GM13977 (cell line): ENCODE results near the gene GABBR2.

Experiments used
- DNase-seq: peaks from one replicate; pipeline ENCODE4 v3.0.0; 2012; ENCODE audit warnings: low spot score
- in situ Hi-C: fragments of 300-500 bp; cut with MboI; formaldehyde crosslinking; loops from one replicate; pipeline ENCODE4 v1.12.0; 2022; ENCODE audit warnings: low sequenced_read_pairs, low pct_unique_long_range_greater_than_20kb, mixed read lengths, inconsistent platforms; ENCODE audit not compliant: unreplicated experiment
- TF ChIP-seq, protein P1 (sequence below): IDR thresholded peaks from 2 replicates; pipeline ENCODE4 v1.5.1; 2012; ENCODE audit warnings: mild to moderate bottlenecking, control low read depth; ENCODE audit not compliant: insufficient read depth; ENCODE audit errors: extremely low read depth, missing control alignments

Gene GABBR2

DNA sequence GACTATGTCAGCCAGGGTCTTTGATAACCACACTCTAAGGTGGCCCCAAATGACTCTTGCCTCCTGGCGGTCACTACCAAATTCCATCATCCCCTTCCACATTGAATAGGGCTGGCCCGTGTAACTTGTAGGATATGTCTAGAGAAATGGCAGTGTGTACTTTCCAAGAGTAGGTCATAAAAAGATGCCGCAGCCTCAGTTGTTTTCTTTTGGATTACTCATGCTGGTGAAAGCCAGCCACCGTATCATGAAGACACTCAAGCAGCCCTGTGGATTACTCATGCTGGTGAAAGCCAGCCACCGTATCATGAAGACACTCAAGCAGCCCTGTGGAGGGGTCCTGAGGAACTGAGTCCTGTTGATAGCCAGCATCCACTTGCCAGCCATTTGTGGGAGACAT lies 281.2 kb downstream of the GABBR2 start:
- TF ChIP-seq, protein P1, sequence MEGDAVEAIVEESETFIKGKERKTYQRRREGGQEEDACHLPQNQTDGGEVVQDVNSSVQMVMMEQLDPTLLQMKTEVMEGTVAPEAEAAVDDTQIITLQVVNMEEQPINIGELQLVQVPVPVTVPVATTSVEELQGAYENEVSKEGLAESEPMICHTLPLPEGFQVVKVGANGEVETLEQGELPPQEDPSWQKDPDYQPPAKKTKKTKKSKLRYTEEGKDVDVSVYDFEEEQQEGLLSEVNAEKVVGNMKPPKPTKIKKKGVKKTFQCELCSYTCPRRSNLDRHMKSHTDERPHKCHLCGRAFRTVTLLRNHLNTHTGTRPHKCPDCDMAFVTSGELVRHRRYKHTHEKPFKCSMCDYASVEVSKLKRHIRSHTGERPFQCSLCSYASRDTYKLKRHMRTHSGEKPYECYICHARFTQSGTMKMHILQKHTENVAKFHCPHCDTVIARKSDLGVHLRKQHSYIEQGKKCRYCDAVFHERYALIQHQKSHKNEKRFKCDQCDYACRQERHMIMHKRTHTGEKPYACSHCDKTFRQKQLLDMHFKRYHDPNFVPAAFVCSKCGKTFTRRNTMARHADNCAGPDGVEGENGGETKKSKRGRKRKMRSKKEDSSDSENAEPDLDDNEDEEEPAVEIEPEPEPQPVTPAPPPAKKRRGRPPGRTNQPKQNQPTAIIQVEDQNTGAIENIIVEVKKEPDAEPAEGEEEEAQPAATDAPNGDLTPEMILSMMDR, result no peak
- in situ Hi-C loops, result no loop called here
- no peak for DNase-seq

DNA sequence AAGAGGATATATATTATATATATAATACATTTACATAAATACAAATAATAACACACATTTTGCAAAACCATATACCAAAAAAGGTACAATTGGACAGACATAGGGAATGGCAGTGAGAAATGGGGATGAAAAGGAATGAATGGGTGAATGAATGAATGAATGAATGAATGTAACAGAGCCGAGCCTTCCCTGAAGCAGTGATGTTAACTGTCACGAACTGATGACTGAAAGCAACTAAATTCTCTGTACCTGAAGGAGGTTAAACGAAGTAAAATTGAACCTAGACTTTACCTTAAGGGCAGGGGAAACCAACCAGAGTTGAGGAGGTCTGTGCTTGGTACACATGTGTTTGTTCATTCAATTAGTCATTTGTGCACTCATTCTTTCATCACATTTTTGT lies 283.7 kb downstream of the GABBR2 start:
- DNase-seq, result no peak
- in situ Hi-C loops, result no loop called here
- TF ChIP-seq, protein P1, result no peak

DNA sequence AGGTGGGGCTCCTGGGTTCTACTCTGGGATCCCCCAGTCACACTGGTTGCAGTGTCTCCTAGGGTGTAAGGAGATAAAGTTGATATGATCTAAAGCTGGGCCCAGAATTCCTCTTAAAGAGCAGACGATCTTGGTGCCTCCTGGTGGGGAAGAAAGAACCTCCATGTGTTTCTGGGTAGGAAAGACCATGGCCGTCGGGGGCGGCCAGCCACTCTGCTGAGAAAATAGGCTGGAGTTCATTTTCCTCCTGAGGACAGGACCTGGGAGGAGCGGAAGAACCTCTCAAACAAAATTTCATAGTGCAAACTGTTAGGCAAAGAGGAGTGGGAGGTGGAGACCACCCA lies 289.5 kb downstream of the GABBR2 start:
- no peak for DNase-seq
- TF ChIP-seq, protein P1, result no peak
- in situ Hi-C loops, result no loop called here

DNA sequence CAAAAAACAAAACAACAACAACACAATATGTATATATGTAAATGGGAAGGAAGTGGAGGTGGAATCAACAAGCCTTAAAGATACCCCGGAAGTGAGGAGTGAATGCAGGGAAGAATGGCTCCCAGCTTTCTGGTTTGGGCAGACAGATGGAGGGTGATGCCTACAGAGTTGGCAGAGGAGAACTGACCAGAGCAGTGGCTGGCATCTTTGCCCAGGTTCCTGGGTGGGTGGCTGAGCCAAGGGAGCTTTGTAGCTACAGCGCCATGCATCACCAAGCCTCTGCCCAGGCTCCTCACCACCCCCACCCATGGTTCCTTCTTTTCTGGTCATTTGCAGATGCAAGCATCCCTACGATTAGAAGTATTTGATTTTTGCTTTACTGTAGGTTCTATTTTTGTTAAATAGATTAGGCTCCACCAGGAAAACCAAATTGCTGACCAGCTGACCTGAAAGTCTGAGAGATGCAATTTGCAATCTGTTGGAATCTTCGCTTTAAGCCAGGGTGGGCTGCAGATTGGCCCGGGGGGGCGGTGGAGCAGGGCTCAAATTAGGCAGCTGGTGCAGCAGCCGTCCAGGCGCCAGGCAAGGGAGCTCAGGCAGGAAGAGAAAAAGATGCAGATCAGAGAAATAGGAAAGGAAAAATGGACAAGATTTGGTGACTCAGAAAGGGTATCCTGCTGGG lies 290.0 kb downstream of the GABBR2 start:
- TF ChIP-seq, protein P1, result no peak
- no peak for DNase-seq
- in situ Hi-C loops, result no loop called here

DNA sequence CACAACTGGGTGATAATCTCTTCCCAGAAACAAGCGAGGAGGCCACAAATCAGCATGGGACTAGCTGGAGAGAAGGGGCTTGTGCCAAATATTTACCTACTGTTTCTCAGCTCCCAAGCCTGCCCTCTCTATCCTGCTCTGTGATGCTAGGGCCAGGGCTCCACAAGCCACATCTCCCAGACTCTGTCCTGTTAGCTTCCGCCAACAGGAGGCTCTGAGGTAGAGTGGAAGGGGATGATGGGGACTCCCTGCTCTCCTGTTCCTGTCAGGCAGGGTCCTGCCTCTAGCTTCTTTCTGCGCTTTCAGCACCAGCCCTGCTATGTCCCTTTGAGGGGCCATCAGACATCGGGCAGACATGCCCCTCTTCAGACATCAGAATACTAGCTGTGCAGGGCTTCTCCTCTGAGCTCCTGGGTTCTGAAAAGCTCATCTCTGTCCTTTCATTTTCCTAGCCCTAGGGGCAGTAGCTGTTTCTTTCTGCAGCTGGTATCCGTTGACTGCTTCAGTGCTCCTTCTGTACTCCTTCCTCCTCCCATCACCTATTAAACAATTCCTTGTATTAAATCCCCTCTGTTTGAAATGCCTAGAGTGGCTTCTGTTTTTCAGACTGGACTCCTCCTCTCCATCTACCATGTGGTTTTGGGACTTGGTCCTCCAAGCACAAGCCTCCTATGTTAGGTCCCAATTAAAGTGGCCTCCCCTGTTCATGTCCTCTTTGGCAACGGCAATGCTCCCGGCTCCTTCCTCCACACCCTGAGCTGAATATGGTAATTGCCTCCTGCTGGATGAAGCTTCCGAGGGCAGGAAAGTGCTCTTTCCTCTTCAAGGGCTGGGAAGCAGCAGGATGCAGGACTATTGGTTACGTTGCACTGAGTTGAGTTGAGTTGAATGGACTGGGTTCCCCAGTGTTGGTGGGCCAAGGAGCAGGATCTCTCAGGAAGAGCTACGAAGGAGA lies 292.2 kb downstream of the GABBR2 start:
- TF ChIP-seq, protein P1, result no peak
- in situ Hi-C loops, result no loop called here
- DNase-seq, result no peak

DNA sequence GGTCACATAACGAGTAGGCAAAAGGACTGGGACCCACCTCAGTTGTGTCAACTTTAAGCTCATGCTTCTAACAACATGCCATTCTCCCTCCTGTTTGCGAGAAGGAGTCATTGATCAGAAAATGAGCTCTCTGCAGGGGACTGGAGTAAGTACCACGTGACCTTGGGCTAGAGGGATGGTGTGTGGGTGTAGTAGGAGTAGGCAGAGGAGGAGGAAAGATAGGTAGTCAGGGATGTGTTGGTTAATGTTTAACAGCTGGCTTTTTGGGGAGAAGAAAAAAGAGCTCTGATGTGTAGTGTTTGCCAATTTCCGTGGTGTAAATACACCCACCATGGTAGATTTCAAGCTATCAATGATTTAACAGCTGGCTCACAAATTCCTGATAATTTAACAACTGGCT lies 293.0 kb downstream of the GABBR2 start:
- no peak for DNase-seq
- TF ChIP-seq, protein P1, result no peak
- in situ Hi-C loops, result no loop called here
